WTC11 (cell line): ENCODE data around the gene CDH22.

Source experiments
- ATF6 ChIP-seq: sonication (generic); formaldehyde crosslinking; IDR thresholded peaks from 2 replicates; pipeline ENCODE4 v1.8.1; 2023; ENCODE audit warnings: mild to moderate bottlenecking, missing genetic modification reagents
- CBFB ChIP-seq: sonication (generic); formaldehyde crosslinking; IDR thresholded peaks from 2 replicates; pipeline ENCODE4 v1.8.1; 2022; ENCODE audit warnings: mild to moderate bottlenecking, low read depth, missing genetic modification reagents
- CTCF ChIP-seq: fragments of 200-600 bp; IDR thresholded peaks from 2 replicates; pipeline ENCODE4 v1.8.0; 2022; ENCODE audit warnings: antibody characterized with exemption
- E2F4 ChIP-seq: sonication (generic); formaldehyde crosslinking; IDR thresholded peaks from 2 replicates; pipeline ENCODE4 v1.8.1; 2022; ENCODE audit warnings: low read depth, mild to moderate bottlenecking, moderate library complexity, missing genetic modification reagents, borderline replicate concordance
- JUN ChIP-seq: sonication (generic); formaldehyde crosslinking; IDR thresholded peaks from 2 replicates; pipeline ENCODE4 v1.8.0; 2023; ENCODE audit warnings: mild to moderate bottlenecking, missing genetic modification reagents
- KAT7 ChIP-seq: sonication (generic); formaldehyde crosslinking; IDR thresholded peaks from 2 replicates; pipeline ENCODE4 v1.8.1; 2023; ENCODE audit warnings: missing genetic modification reagents, mild to moderate bottlenecking, borderline replicate concordance
- NR2C2 ChIP-seq: sonication (generic); formaldehyde crosslinking; IDR thresholded peaks from 2 replicates; pipeline ENCODE4 v1.8.0; 2022; ENCODE audit warnings: mild to moderate bottlenecking, missing genetic modification reagents
- TF ChIP-seq, protein P1 (sequence below): sonication (generic); formaldehyde crosslinking; IDR thresholded peaks from 2 replicates; pipeline ENCODE4 v1.8.1; 2023; ENCODE audit warnings: mild to moderate bottlenecking, moderate library complexity, missing genetic modification reagents

DNA sequence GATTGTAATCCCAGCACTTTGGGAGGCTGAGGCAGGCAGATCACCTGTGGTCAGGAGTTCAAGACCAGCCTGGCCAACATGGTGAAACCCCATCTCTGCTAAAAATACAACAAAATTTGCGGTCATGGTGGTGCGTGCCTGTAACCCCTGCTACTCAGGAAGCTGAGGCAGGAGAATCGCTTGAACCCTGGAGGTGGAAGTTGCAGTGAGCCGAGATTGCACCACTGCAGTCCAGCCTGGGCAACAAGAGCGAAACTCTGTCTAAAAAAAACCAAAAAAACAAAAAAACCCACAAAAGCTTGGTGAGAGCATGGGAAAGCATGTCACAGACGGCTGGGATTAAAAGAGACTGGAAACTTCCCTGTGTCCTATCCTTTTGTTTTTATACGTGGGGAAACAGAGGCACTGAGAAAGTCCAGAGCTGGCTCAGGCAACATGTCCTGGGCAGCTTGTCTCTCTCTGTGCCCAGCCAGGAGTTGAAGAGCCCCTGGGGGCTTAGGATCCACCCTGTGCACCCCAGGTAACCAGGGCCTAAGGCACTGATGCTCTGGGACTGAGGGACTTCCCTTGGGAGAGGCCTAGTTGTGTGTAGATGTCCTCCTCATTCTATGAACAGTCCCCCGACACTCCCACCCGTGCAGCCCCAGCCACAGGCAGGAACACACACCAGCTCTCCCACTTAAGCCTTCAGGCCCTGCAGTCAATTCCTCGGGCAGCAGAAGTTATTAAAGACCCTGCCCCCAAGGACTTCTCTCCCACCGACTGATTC, 174.2 kb downstream of the CDH22 start:
- TF ChIP-seq CTCF = no peak
- TF ChIP-seq E2F4 (CRISPR knock-in tag) = no peak
- no peak for TF ChIP-seq JUN (CRISPR knock-in tag)
- TF ChIP-seq KAT7 = no peak
- no peak for TF ChIP-seq CBFB (CRISPR knock-in tag)
- no peak for TF ChIP-seq NR2C2 (CRISPR knock-in tag)
- TF ChIP-seq, protein P1, sequence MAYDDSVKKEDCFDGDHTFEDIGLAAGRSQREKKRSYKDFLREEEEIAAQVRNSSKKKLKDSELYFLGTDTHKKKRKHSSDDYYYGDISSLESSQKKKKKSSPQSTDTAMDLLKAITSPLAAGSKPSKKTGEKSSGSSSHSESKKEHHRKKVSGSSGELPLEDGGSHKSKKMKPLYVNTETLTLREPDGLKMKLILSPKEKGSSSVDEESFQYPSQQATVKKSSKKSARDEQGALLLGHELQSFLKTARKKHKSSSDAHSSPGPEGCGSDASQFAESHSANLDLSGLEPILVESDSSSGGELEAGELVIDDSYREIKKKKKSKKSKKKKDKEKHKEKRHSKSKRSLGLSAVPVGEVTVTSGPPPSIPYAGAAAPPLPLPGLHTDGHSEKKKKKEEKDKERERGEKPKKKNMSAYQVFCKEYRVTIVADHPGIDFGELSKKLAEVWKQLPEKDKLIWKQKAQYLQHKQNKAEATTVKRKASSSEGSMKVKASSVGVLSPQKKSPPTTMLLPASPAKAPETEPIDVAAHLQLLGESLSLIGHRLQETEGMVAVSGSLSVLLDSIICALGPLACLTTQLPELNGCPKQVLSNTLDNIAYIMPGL (CRISPR knock-in tag) = no peak
- no peak for TF ChIP-seq ATF6 (CRISPR knock-in tag)
